ENCODE results near the gene ARAP1. TPM values are rescaled to one million over a fixed set of nuclear protein-coding genes. Genes with fewer than 3 reads are reported as not detected.

The ARAP1 gene
- polyA plus RNA-seq, 1 donor from 2014 or later = 3.5 TPM

DNA sequence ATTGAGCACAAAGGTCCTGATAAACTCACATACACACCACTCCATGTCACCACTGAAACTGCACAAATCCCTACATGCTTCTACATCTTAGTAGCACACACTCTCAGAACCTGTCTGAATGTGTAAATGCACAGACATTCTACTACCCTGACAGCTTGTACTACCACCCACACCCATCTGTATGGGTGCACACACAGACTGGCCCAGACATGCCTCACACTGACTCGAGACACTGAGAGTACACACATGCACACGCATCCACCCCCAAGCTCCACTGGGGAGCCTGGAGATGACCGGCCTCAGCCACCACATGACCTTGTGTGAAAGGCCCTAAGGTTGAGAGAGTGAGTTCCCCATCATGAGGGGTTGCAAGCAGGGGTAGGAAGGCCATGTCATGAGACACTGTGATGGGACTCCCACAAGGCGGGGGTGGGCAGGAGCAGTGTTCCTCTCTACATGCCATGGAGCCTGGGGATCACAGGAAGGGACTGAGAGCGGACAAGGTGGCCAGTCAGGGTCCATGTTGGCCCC lies 28.1 kb downstream of the ARAP1 start:
- H3F3A ChIP-seq (ENCODE audit: insufficient read depth, low read length, poor library complexity, severe bottlenecking) = no peaks in the 10 kb centered on the region
- H3K36me3 ChIP-seq (ENCODE audit: insufficient read depth, low read length) = no peaks in the 10 kb centered on the region
- no peaks in the 10 kb centered on the region for H3K27me3 ChIP-seq (ENCODE audit: insufficient read depth, low read depth, low read length)
- no peaks in the 10 kb centered on the region for H3K9me3 ChIP-seq (ENCODE audit: low read length)
- no peak overlapping the region for H2AFZ ChIP-seq (ENCODE audit: low read depth, low read length)
- H3K9me2 ChIP-seq (ENCODE audit: insufficient read depth, low read length) = no peaks in the 10 kb centered on the region
- no peak overlapping the region for H3K4me3 ChIP-seq (ENCODE audit: low read length)
- no peak overlapping the region for H3K4me2 ChIP-seq (ENCODE audit: low read length)
- no peak overlapping the region for H3K27ac ChIP-seq (ENCODE audit: low read length)
- H4K20me1 ChIP-seq (ENCODE audit: insufficient read depth) = no peaks in the 10 kb centered on the region
- TF ChIP-seq TAF1 (IDR thresholded peaks at IDR 0.05; ENCODE audit: low read depth) (no peak), RAD21 (conservative IDR thresholded peaks at IDR 0.05) (no peak), EP300 (conservative IDR thresholded peaks at IDR 0.05; ENCODE audit: poor library complexity, severe bottlenecking) (no peak)
- TF ChIP-seq, protein P1, sequence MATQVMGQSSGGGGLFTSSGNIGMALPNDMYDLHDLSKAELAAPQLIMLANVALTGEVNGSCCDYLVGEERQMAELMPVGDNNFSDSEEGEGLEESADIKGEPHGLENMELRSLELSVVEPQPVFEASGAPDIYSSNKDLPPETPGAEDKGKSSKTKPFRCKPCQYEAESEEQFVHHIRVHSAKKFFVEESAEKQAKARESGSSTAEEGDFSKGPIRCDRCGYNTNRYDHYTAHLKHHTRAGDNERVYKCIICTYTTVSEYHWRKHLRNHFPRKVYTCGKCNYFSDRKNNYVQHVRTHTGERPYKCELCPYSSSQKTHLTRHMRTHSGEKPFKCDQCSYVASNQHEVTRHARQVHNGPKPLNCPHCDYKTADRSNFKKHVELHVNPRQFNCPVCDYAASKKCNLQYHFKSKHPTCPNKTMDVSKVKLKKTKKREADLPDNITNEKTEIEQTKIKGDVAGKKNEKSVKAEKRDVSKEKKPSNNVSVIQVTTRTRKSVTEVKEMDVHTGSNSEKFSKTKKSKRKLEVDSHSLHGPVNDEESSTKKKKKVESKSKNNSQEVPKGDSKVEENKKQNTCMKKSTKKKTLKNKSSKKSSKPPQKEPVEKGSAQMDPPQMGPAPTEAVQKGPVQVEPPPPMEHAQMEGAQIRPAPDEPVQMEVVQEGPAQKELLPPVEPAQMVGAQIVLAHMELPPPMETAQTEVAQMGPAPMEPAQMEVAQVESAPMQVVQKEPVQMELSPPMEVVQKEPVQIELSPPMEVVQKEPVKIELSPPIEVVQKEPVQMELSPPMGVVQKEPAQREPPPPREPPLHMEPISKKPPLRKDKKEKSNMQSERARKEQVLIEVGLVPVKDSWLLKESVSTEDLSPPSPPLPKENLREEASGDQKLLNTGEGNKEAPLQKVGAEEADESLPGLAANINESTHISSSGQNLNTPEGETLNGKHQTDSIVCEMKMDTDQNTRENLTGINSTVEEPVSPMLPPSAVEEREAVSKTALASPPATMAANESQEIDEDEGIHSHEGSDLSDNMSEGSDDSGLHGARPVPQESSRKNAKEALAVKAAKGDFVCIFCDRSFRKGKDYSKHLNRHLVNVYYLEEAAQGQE (IDR thresholded peaks at IDR 0.05; ENCODE audit: borderline replicate concordance) = no peak
- H3K9ac ChIP-seq (ENCODE audit: low read length) = no peak overlapping the region
- no peaks in the 10 kb centered on the region for H3K79me2 ChIP-seq (replicated peaks; ENCODE audit: insufficient read depth, low read length)

DNA sequence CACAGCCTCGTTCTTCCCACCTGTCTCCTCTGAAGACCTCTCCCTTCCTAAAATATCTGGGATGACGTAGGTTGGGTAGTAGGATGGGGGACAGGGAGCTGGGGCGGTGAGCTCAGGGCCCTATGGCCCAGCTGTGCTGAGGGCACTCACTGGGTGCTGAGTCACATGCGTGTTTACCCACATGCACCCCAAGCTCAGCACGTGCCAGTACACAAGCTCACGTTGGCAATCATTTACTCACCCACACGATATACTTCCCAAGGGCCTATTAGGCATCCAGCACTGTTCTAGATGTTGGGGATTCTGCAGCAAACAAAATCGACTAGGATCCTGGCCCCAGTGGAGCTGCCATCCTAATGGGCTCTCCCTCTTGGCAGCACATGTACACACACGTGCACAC lies 28.7 kb downstream of the ARAP1 start:
- H3K36me3 ChIP-seq (ENCODE audit: insufficient read depth, low read length) = no peaks in the 10 kb centered on the region
- TF ChIP-seq SMC3 (conservative IDR thresholded peaks at IDR 0.05; ENCODE audit: poor library complexity) = no peak
- no peak for TF ChIP-seq TAF1 (IDR thresholded peaks at IDR 0.05; ENCODE audit: low read depth)
- no peak for TF ChIP-seq EZH2 (IDR thresholded peaks at IDR 0.05; ENCODE audit: borderline replicate concordance, insufficient read depth, low read length, poor library complexity, severe bottlenecking)
- no peak overlapping the region for H3K4me3 ChIP-seq (ENCODE audit: low read length)
- H3K9me2 ChIP-seq (ENCODE audit: insufficient read depth, low read length) = no peaks in the 10 kb centered on the region
- no peaks in the 10 kb centered on the region for H3F3A ChIP-seq (ENCODE audit: insufficient read depth, low read length, poor library complexity, severe bottlenecking)
- H3K9me3 ChIP-seq (ENCODE audit: low read length) = no peaks in the 10 kb centered on the region
- no peak overlapping the region for H3K4me2 ChIP-seq (ENCODE audit: low read length)
- no peak overlapping the region for H2AFZ ChIP-seq (ENCODE audit: low read depth, low read length)
- H3K79me2 ChIP-seq (replicated peaks; ENCODE audit: insufficient read depth, low read length) = no peaks in the 10 kb centered on the region
- H3K9ac ChIP-seq (ENCODE audit: low read length) = no peak overlapping the region
- no peaks in the 10 kb centered on the region for H3K27me3 ChIP-seq (ENCODE audit: insufficient read depth, low read depth, low read length)
- H3K27ac ChIP-seq (ENCODE audit: low read length) = no peak overlapping the region
- no peaks in the 10 kb centered on the region for H4K20me1 ChIP-seq (ENCODE audit: insufficient read depth)

DNA sequence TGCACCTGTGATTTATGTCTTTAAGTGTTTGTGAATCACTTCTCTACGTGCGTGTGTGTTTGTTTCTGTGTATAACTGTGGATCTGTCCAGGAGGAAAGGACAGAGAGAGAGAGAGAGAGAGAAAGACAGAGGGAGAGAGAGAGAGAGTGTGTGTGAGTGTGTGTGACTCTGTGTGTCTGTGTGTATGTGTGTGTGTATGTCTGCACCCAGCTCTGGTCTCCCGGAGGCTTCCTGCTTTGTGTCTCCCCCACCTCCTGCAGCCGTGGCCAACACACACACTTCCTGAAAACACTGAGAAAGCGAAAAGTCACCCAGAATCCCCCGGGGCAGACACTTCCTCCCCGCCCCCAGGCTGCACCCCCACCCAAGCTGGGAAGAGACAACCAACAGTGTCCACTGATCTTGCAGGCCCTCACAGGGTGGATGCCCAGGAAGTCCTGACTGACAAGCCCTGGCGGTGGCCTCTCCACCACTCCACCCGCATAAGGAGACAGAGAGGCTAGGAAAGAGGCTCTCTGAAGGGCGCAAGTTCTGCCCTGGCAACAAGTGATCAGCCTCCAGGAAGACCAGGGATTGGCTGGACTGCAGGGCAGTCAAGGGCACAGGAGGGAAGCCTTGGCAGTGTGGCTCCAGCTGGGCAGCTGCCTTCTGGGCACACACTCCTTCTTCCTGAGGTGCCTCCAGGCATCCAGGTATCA lies 30.0 kb downstream of the ARAP1 start:
- Histone ChIP-seq H3F3A (ENCODE audit: insufficient read depth, low read length, poor library complexity, severe bottlenecking) (no peaks in the 10 kb centered on the region), H3K9me2 (ENCODE audit: insufficient read depth, low read length) (no peaks in the 10 kb centered on the region), H3K79me2 (replicated peaks; ENCODE audit: insufficient read depth, low read length) (no peaks in the 10 kb centered on the region), H3K27me3 (ENCODE audit: insufficient read depth, low read depth, low read length) (no peaks in the 10 kb centered on the region), H3K4me2 (ENCODE audit: low read length) (no peak overlapping the region), H2AFZ (ENCODE audit: low read depth, low read length) (no peak overlapping the region), H4K20me1 (ENCODE audit: insufficient read depth) (no peaks in the 10 kb centered on the region), H3K4me3 (ENCODE audit: low read length) (no peak overlapping the region), H3K27ac (ENCODE audit: low read length) (no peak overlapping the region), H3K9me3 (ENCODE audit: low read length) (no peaks in the 10 kb centered on the region), H3K36me3 (ENCODE audit: insufficient read depth, low read length) (no peaks in the 10 kb centered on the region), H3K9ac (ENCODE audit: low read length) (peak overlapping the region; percentile 1)
- TF ChIP-seq MXI1 (conservative IDR thresholded peaks at IDR 0.05; ENCODE audit: poor library complexity, severe bottlenecking) (no peak), EP300 (conservative IDR thresholded peaks at IDR 0.05; ENCODE audit: poor library complexity, severe bottlenecking) (no peak), SMC3 (conservative IDR thresholded peaks at IDR 0.05; ENCODE audit: poor library complexity) (no peak), EZH2 (IDR thresholded peaks at IDR 0.05; ENCODE audit: borderline replicate concordance, insufficient read depth, low read length, poor library complexity, severe bottlenecking) (no peak), RAD21 (conservative IDR thresholded peaks at IDR 0.05) (no peak), POLR2AphosphoS5 (IDR thresholded peaks at IDR 0.05) (no peak), TAF1 (IDR thresholded peaks at IDR 0.05; ENCODE audit: low read depth) (no peak)
- TF ChIP-seq, protein P2, sequence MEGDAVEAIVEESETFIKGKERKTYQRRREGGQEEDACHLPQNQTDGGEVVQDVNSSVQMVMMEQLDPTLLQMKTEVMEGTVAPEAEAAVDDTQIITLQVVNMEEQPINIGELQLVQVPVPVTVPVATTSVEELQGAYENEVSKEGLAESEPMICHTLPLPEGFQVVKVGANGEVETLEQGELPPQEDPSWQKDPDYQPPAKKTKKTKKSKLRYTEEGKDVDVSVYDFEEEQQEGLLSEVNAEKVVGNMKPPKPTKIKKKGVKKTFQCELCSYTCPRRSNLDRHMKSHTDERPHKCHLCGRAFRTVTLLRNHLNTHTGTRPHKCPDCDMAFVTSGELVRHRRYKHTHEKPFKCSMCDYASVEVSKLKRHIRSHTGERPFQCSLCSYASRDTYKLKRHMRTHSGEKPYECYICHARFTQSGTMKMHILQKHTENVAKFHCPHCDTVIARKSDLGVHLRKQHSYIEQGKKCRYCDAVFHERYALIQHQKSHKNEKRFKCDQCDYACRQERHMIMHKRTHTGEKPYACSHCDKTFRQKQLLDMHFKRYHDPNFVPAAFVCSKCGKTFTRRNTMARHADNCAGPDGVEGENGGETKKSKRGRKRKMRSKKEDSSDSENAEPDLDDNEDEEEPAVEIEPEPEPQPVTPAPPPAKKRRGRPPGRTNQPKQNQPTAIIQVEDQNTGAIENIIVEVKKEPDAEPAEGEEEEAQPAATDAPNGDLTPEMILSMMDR (IDR thresholded peaks at IDR 0.05; ENCODE audit: poor library complexity, severe bottlenecking) = no peak
- TF ChIP-seq, protein P1 (IDR thresholded peaks at IDR 0.05; ENCODE audit: borderline replicate concordance) = no peak

Data from neural cell (in vitro differentiated cells).